ENCODE measurements around the gene UGT1A10.

DNA sequence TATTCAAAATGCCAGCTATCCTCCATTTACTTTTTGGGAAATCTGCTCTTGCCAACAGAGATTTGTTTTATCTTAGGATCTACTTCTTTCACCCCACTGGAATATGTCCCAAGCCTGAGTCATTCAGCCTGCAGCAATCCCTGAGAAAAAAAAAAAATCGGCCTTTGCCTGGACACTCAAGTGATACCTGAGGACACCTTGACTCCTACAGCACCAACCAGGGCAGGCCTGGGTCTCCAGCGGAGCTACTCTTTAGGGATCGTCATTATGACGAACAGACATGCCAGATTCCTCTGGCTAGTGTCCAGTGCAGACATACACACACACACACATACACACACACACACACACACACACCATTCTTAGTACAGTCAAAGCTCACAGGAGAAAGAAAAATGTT is 54.2 kb downstream of the UGT1A10 start:
- TF ChIP-seq EZH2 (IDR thresholded peaks at IDR 0.05; ENCODE audit: borderline replicate concordance, insufficient read depth, low read length, poor library complexity, severe bottlenecking) (no peak), EP300 (conservative IDR thresholded peaks at IDR 0.05; ENCODE audit: poor library complexity, severe bottlenecking) (no peak), MXI1 (conservative IDR thresholded peaks at IDR 0.05; ENCODE audit: poor library complexity, severe bottlenecking) (no peak)
- TF ChIP-seq, protein P1, sequence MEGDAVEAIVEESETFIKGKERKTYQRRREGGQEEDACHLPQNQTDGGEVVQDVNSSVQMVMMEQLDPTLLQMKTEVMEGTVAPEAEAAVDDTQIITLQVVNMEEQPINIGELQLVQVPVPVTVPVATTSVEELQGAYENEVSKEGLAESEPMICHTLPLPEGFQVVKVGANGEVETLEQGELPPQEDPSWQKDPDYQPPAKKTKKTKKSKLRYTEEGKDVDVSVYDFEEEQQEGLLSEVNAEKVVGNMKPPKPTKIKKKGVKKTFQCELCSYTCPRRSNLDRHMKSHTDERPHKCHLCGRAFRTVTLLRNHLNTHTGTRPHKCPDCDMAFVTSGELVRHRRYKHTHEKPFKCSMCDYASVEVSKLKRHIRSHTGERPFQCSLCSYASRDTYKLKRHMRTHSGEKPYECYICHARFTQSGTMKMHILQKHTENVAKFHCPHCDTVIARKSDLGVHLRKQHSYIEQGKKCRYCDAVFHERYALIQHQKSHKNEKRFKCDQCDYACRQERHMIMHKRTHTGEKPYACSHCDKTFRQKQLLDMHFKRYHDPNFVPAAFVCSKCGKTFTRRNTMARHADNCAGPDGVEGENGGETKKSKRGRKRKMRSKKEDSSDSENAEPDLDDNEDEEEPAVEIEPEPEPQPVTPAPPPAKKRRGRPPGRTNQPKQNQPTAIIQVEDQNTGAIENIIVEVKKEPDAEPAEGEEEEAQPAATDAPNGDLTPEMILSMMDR (IDR thresholded peaks at IDR 0.05; ENCODE audit: poor library complexity, severe bottlenecking): no peak
- TF ChIP-seq, protein P2, sequence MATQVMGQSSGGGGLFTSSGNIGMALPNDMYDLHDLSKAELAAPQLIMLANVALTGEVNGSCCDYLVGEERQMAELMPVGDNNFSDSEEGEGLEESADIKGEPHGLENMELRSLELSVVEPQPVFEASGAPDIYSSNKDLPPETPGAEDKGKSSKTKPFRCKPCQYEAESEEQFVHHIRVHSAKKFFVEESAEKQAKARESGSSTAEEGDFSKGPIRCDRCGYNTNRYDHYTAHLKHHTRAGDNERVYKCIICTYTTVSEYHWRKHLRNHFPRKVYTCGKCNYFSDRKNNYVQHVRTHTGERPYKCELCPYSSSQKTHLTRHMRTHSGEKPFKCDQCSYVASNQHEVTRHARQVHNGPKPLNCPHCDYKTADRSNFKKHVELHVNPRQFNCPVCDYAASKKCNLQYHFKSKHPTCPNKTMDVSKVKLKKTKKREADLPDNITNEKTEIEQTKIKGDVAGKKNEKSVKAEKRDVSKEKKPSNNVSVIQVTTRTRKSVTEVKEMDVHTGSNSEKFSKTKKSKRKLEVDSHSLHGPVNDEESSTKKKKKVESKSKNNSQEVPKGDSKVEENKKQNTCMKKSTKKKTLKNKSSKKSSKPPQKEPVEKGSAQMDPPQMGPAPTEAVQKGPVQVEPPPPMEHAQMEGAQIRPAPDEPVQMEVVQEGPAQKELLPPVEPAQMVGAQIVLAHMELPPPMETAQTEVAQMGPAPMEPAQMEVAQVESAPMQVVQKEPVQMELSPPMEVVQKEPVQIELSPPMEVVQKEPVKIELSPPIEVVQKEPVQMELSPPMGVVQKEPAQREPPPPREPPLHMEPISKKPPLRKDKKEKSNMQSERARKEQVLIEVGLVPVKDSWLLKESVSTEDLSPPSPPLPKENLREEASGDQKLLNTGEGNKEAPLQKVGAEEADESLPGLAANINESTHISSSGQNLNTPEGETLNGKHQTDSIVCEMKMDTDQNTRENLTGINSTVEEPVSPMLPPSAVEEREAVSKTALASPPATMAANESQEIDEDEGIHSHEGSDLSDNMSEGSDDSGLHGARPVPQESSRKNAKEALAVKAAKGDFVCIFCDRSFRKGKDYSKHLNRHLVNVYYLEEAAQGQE (IDR thresholded peaks at IDR 0.05; ENCODE audit: borderline replicate concordance): no peak

All from neural cell (in vitro differentiated cells).